ENCODE measurements around the gene MXI1. TPM values are rescaled to one million over a fixed set of nuclear protein-coding genes. Genes with fewer than 3 reads are reported as not detected.

The MXI1 gene
- total RNA-seq, 1 experiment from 2014 or later: 12.1 TPM

DNA sequence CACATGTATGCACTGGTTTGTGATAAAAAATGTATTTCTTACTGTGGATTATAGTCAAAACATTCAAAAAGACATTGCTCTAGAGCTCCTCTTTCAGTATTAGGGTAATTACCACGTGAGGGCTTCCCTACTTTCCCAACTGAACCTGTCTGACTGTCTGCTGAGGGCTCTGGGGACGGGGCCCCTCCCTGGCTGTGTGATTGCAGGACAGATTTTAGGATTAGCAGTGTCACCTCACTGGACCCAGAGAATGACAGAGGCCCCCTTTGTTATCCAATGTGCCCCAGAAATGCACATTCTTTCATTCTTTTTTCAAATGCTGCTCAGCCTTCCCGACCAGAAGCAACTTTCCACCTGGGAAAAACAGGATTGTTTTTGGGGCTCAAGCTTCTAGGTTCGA, 43.6 kb upstream of the MXI1 start:
- in situ Hi-C loops (cut with HindIII; ENCODE audit: low pct_unique_long_range_greater_than_20kb, low sequenced_read_pairs): no loop called here
- no TSS peak for BruUV-seq (replicated peaks)

DNA sequence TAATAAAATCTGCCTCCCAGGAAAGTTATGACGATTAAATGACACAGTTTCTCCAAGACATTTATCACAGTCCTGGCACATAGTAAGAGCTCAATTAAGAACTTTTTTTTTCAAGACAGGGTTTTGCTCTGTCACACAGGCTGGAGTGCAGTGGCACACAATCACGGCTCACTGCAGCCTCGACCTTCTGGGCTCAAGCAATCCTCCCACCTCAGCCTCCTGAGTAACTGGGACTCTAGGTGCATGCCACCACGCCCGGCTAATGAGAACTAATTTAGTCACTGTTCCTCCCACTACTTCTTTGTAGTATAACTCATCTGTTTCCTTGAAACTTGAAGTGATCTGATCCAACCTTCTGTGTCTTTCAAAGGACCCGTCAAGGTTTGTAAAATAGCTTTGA, 42.2 kb upstream of the MXI1 start:
- H3K27ac ChIP-seq (ENCODE audit: low read length): no peak overlapping the region
- BruUV-seq (replicated peaks): no TSS peak
- in situ Hi-C loops (cut with HindIII; ENCODE audit: low pct_unique_long_range_greater_than_20kb, low sequenced_read_pairs): no loop called here
- no peaks in the 10 kb centered on the region for H3K4me1 ChIP-seq (ENCODE audit: control insufficient read depth, insufficient read depth, low read length)
- DNase-seq (ENCODE audit: low read depth, low spot score): no peak
- ChIA-PET POLR2A (no interaction called here), CTCF (no interaction called here)
- H3K36me3 ChIP-seq (ENCODE audit: control insufficient read depth, insufficient read depth, low read length): no peaks in the 10 kb centered on the region
- no peak overlapping the region for H3K4me3 ChIP-seq (ENCODE audit: low read depth in 2 of 2, low read length in 2 of 2)
- peaks cover 22% of the 10 kb centered on the region for H3K27me3 ChIP-seq (ENCODE audit: control insufficient read depth, insufficient read depth, low read length)
- ATAC-seq: no peak
- intact Hi-C loops (cut with micrococcal nuclease; ENCODE audit: unreplicated experiment): no loop called here
- no peak for TF ChIP-seq SIN3A (IDR thresholded peaks at IDR 0.05; ENCODE audit: borderline replicate concordance, insufficient read depth, low read depth, low read length)
- no peak for TF ChIP-seq TCF7L2 (IDR thresholded peaks at IDR 0.05; ENCODE audit: low read depth, low read length)
- no peak for TF ChIP-seq POLR2AphosphoS5 (IDR thresholded peaks at IDR 0.05; ENCODE audit: low read depth, low read length)
- TF ChIP-seq, protein P1, sequence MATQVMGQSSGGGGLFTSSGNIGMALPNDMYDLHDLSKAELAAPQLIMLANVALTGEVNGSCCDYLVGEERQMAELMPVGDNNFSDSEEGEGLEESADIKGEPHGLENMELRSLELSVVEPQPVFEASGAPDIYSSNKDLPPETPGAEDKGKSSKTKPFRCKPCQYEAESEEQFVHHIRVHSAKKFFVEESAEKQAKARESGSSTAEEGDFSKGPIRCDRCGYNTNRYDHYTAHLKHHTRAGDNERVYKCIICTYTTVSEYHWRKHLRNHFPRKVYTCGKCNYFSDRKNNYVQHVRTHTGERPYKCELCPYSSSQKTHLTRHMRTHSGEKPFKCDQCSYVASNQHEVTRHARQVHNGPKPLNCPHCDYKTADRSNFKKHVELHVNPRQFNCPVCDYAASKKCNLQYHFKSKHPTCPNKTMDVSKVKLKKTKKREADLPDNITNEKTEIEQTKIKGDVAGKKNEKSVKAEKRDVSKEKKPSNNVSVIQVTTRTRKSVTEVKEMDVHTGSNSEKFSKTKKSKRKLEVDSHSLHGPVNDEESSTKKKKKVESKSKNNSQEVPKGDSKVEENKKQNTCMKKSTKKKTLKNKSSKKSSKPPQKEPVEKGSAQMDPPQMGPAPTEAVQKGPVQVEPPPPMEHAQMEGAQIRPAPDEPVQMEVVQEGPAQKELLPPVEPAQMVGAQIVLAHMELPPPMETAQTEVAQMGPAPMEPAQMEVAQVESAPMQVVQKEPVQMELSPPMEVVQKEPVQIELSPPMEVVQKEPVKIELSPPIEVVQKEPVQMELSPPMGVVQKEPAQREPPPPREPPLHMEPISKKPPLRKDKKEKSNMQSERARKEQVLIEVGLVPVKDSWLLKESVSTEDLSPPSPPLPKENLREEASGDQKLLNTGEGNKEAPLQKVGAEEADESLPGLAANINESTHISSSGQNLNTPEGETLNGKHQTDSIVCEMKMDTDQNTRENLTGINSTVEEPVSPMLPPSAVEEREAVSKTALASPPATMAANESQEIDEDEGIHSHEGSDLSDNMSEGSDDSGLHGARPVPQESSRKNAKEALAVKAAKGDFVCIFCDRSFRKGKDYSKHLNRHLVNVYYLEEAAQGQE (IDR thresholded peaks at IDR 0.05; ENCODE audit: insufficient read depth in 1 of 2, low read depth in 2 of 2, low read length in 1 of 2): no peak
- TF ChIP-seq, protein P2, sequence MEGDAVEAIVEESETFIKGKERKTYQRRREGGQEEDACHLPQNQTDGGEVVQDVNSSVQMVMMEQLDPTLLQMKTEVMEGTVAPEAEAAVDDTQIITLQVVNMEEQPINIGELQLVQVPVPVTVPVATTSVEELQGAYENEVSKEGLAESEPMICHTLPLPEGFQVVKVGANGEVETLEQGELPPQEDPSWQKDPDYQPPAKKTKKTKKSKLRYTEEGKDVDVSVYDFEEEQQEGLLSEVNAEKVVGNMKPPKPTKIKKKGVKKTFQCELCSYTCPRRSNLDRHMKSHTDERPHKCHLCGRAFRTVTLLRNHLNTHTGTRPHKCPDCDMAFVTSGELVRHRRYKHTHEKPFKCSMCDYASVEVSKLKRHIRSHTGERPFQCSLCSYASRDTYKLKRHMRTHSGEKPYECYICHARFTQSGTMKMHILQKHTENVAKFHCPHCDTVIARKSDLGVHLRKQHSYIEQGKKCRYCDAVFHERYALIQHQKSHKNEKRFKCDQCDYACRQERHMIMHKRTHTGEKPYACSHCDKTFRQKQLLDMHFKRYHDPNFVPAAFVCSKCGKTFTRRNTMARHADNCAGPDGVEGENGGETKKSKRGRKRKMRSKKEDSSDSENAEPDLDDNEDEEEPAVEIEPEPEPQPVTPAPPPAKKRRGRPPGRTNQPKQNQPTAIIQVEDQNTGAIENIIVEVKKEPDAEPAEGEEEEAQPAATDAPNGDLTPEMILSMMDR (IDR thresholded peaks at IDR 0.05): no peak
- H3K9me3 ChIP-seq (ENCODE audit: control insufficient read depth, insufficient read depth, low read depth, low read length): no peaks in the 10 kb centered on the region

More for the DNA sequence above, 43.6 kb upstream of the MXI1 start:
- H3K4me1 ChIP-seq (ENCODE audit: control insufficient read depth, insufficient read depth, low read length): no peaks in the 10 kb centered on the region
- intact Hi-C loops (cut with micrococcal nuclease; ENCODE audit: unreplicated experiment): no loop called here
- H3K4me3 ChIP-seq (ENCODE audit: low read depth in 2 of 2, low read length in 2 of 2): no peak overlapping the region
- no peaks in the 10 kb centered on the region for H3K36me3 ChIP-seq (ENCODE audit: control insufficient read depth, insufficient read depth, low read length)
- no peak overlapping the region for H3K27ac ChIP-seq (ENCODE audit: low read length)
- no peaks in the 10 kb centered on the region for H3K9me3 ChIP-seq (ENCODE audit: control insufficient read depth, insufficient read depth, low read depth, low read length)
- TF ChIP-seq SIN3A (IDR thresholded peaks at IDR 0.05; ENCODE audit: borderline replicate concordance, insufficient read depth, low read depth, low read length) (no peak), POLR2AphosphoS5 (IDR thresholded peaks at IDR 0.05; ENCODE audit: low read depth, low read length) (no peak), TCF7L2 (IDR thresholded peaks at IDR 0.05; ENCODE audit: low read depth, low read length) (no peak)
- TF ChIP-seq, protein P1 (IDR thresholded peaks at IDR 0.05; ENCODE audit: insufficient read depth in 1 of 2, low read depth in 2 of 2, low read length in 1 of 2): no peak
- TF ChIP-seq, protein P2 (IDR thresholded peaks at IDR 0.05): no peak
- peaks cover 17% of the 10 kb centered on the region for H3K27me3 ChIP-seq (ENCODE audit: control insufficient read depth, insufficient read depth, low read length)
- ATAC-seq (no peak), DNase-seq (ENCODE audit: low read depth, low spot score) (no peak)
- POLR2A ChIA-PET: no interaction called here
- CTCF ChIA-PET: no interaction called here
